ENCODE data around the gene PRCP.

The PRCP gene

GRCh38 chr11:82906931-82907330, 6.7 kb upstream of the PRCP start:
- no peak for FAIRE-seq

GRCh38 chr11:82906236-82906635, 6.0 kb upstream of the PRCP start:
- FAIRE-seq, result peak; percentile 84

GRCh38 chr11:82903843-82904586, 3.8 kb upstream of the PRCP start:
- no peak for FAIRE-seq

GRCh38 chr11:82902880-82903279, 2.6 kb upstream of the PRCP start:
- FAIRE-seq, result no peak

- no peak for FAIRE-seq
Observed at GRCh38 chr11:82901922-82902485, 1.8 kb upstream of the PRCP start.

- peak; percentile 79 for FAIRE-seq
Observed at GRCh38 chr11:82901165-82901921, 1.1 kb upstream of the PRCP start, which contains the start of gene DDIAS. TSS of gene DDIAS (plus strand) at chr11:82901736. CDS start at chr11:82914739, 13,003 bp downstream.

GRCh38 chr11:82899957-82900276, 313 bp downstream of the PRCP start:
- FAIRE-seq, result no peak

GRCh38 chr11:82899186-82899820, 927 bp downstream of the PRCP start:
- FAIRE-seq, result no peak

- FAIRE-seq, result no peak
Observed at GRCh38 chr11:82898241-82898640, 2.0 kb downstream of the PRCP start.

- no peak for FAIRE-seq
Observed at GRCh38 chr11:82896183-82896582, 4.0 kb downstream of the PRCP start.

GRCh38 chr11:82895437-82896091, 4.7 kb downstream of the PRCP start:
- FAIRE-seq, result no peak

GRCh38 chr11:82892611-82893169, 7.5 kb downstream of the PRCP start:
- FAIRE-seq, result no peak

- FAIRE-seq, result no peak
Observed at GRCh38 chr11:82890936-82891335, 9.3 kb downstream of the PRCP start.

- FAIRE-seq, result no peak
Observed at GRCh38 chr11:82890002-82890341, 10.3 kb downstream of the PRCP start.

GRCh38 chr11:82889133-82890001, 10.9 kb downstream of the PRCP start:
- no peak for FAIRE-seq

GRCh38 chr11:82883853-82884252, 16.4 kb downstream of the PRCP start:
- no peak for FAIRE-seq

- FAIRE-seq, result no peak
Observed at GRCh38 chr11:82874646-82875523, 25.3 kb downstream of the PRCP start.

GRCh38 chr11:82873919-82874333, 26.3 kb downstream of the PRCP start:
- FAIRE-seq, result no peak

- FAIRE-seq, result no peak
Observed at GRCh38 chr11:82872377-82873150, 27.7 kb downstream of the PRCP start.

- FAIRE-seq, result no peak
Observed at GRCh38 chr11:82871646-82872045, 28.6 kb downstream of the PRCP start.

All from endometrium (tissue), 2 donors.